GM19351 (cell line): Measurements from ENCODE around the gene MYO15A.

Experiments
- ATAC-seq: cut with Tn5 transposase; IDR thresholded peaks from one replicate; pipeline ENCODE4 v1.9.1; 2021; ENCODE audit warnings: mild to moderate bottlenecking, moderate library complexity; ENCODE audit not compliant: unreplicated experiment

The MYO15A gene

GRCh38 chr17:18108401-18109312 is at the start of gene MYO15A:
MYO15A (plus strand) TSS chr17:18108756; CDS start chr17:18118801, 10,045 bp downstream.
- no peak for ATAC-seq

- ATAC-seq: no peak
These were observed 49.3 kb upstream of the MYO15A start for GRCh38 chr17:18059283-18059682.

- ATAC-seq: no peak
These were observed 44.5 kb upstream of the MYO15A start for GRCh38 chr17:18064053-18064452.

- ATAC-seq: no peak
These were observed 43.0 kb upstream of the MYO15A start for GRCh38 chr17:18065546-18065945.

- no peak for ATAC-seq
These were observed 41.7 kb upstream of the MYO15A start for GRCh38 chr17:18066866-18067265.

- ATAC-seq: no peak
These were observed 39.5 kb upstream of the MYO15A start for GRCh38 chr17:18069101-18069500.

GRCh38 chr17:18070861-18071340 is 37.7 kb upstream of the MYO15A start:
- no peak for ATAC-seq

GRCh38 chr17:18071751-18072150 is 36.8 kb upstream of the MYO15A start:
- no peak for ATAC-seq

GRCh38 chr17:18074566-18075272 is 33.8 kb upstream of the MYO15A start:
- no peak for ATAC-seq

- ATAC-seq: no peak
These were observed 31.6 kb upstream of the MYO15A start for GRCh38 chr17:18076936-18077335.

- no peak for ATAC-seq
These were observed 29.0 kb upstream of the MYO15A start for GRCh38 chr17:18079543-18079942.

- ATAC-seq: no peak
These were observed 24.3 kb upstream of the MYO15A start for GRCh38 chr17:18084256-18084655.

GRCh38 chr17:18087610-18088491 is 20.7 kb upstream of the MYO15A start, which contains the start of gene DRG2:
DRG2 (plus strand) TSS chr17:18087948; CDS start chr17:18088024, 76 bp downstream.
- ATAC-seq: peak; percentile 78

- ATAC-seq: no peak
These were observed 18.9 kb upstream of the MYO15A start for GRCh38 chr17:18089613-18090012.

GRCh38 chr17:18093616-18094408 is 14.7 kb upstream of the MYO15A start:
- no peak for ATAC-seq

- ATAC-seq: no peak
These were observed 14.1 kb upstream of the MYO15A start for GRCh38 chr17:18094409-18094807.

- ATAC-seq: no peak
These were observed 9.0 kb upstream of the MYO15A start for GRCh38 chr17:18099516-18099915.

- ATAC-seq: no peak
These were observed 7.9 kb upstream of the MYO15A start for GRCh38 chr17:18100616-18101015.

GRCh38 chr17:18101828-18102227 is 6.7 kb upstream of the MYO15A start:
- ATAC-seq: no peak

GRCh38 chr17:18102640-18103039 is 5.9 kb upstream of the MYO15A start:
- no peak for ATAC-seq
